NCI-H2227 treated with DMSO at 0.1 percent for 48 hours (cell line): ENCODE results near the gene DUSP11.
"Not testable (repeated sequence)": the region's sequence is repeated elsewhere in the genome, so short reads cannot be mapped to it uniquely, and the experiment has no call there.

Source experiments
- DNase-seq: peaks from one replicate; lab custom pipeline; 2025; lab: John Stamatoyannopoulos, UW

Gene DUSP11

GRCh38 chr2:73779467-73780236 is at the start of gene DUSP11:
DUSP11 (minus strand) TSS chr2:73780103; CDS start chr2:73779974, 129 bp downstream.
- DNase-seq, result peak; percentile 89

- DNase-seq, result peak; percentile 96
These were observed 49.1 kb upstream of the DUSP11 start, which contains the start of gene STAMBP for GRCh38 chr2:73828818-73829570. STAMBP (plus strand) TSS chr2:73828961; CDS start chr2:73830857, 1,896 bp downstream.

- no peak for DNase-seq
These were observed 48.5 kb upstream of the DUSP11 start for GRCh38 chr2:73828389-73828817.

- DNase-seq, result no peak
These were observed 47.9 kb upstream of the DUSP11 start for GRCh38 chr2:73827660-73828388.

GRCh38 chr2:73827018-73827417 is 47.1 kb upstream of the DUSP11 start:
- no peak for DNase-seq

- no peak for DNase-seq
These were observed 45.5 kb upstream of the DUSP11 start for GRCh38 chr2:73825408-73825807.

- peak; percentile 78 for DNase-seq
These were observed 44.1 kb upstream of the DUSP11 start for GRCh38 chr2:73823916-73824523.

GRCh38 chr2:73823416-73823815 is 43.5 kb upstream of the DUSP11 start:
- no peak for DNase-seq

GRCh38 chr2:73822991-73823390 is 43.1 kb upstream of the DUSP11 start:
- no peak for DNase-seq

GRCh38 chr2:73822276-73822675 is 42.4 kb upstream of the DUSP11 start:
- no peak for DNase-seq

GRCh38 chr2:73821669-73822068 is 41.8 kb upstream of the DUSP11 start:
- no peak for DNase-seq

- no peak for DNase-seq
These were observed 41.3 kb upstream of the DUSP11 start for GRCh38 chr2:73821227-73821626.

- no peak for DNase-seq
These were observed 38.4 kb upstream of the DUSP11 start for GRCh38 chr2:73818296-73818695.

- no peak for DNase-seq
These were observed 32.7 kb upstream of the DUSP11 start for GRCh38 chr2:73812635-73813034.

GRCh38 chr2:73811878-73812277 is 32.0 kb upstream of the DUSP11 start:
- DNase-seq, result no peak

- not testable (repeated sequence) for DNase-seq
These were observed 4.0 kb upstream of the DUSP11 start, which contains the start of gene C2orf78 for GRCh38 chr2:73783883-73784282. C2orf78 (plus strand) TSS chr2:73784183; CDS start chr2:73784310, 127 bp downstream.

GRCh38 chr2:73783402-73783801 is 3.5 kb upstream of the DUSP11 start:
- not testable (repeated sequence) for DNase-seq

GRCh38 chr2:73780237-73780582 is 307 bp upstream of the DUSP11 start:
- DNase-seq, result no peak

GRCh38 chr2:73778867-73779466 is 936 bp downstream of the DUSP11 start:
- DNase-seq, result not testable (repeated sequence)

GRCh38 chr2:73776869-73777519 is 2.9 kb downstream of the DUSP11 start:
- no peak for DNase-seq

- DNase-seq, result no peak
These were observed 3.5 kb downstream of the DUSP11 start for GRCh38 chr2:73776381-73776780.
